Testis (tissue), 2 donors: ENCODE measurements around the gene EHMT1.

Experiments used
- POLR2A ChIP-seq: fragments of 450-650 bp; IDR thresholded peaks from one replicate; pipeline ENCODE4 v1.6.1; 2017; ENCODE audit warnings: antibody characterized with exemption, mild to moderate bottlenecking, moderate library complexity
- TF ChIP-seq, protein P1 (sequence below), 3 experiments: fragments of 450-650 bp in 2 of 3; fragments of 200-600 bp in 1 of 3; sonication (generic) in 1 of 3; IDR thresholded peaks; one replicate each; pipeline ENCODE4 v1.5.1; 2016 to 2019; ENCODE audit warnings: antibody characterized with exemption in 3 of 3, mild to moderate bottlenecking in 2 of 3, moderate library complexity in 1 of 3

DNA sequence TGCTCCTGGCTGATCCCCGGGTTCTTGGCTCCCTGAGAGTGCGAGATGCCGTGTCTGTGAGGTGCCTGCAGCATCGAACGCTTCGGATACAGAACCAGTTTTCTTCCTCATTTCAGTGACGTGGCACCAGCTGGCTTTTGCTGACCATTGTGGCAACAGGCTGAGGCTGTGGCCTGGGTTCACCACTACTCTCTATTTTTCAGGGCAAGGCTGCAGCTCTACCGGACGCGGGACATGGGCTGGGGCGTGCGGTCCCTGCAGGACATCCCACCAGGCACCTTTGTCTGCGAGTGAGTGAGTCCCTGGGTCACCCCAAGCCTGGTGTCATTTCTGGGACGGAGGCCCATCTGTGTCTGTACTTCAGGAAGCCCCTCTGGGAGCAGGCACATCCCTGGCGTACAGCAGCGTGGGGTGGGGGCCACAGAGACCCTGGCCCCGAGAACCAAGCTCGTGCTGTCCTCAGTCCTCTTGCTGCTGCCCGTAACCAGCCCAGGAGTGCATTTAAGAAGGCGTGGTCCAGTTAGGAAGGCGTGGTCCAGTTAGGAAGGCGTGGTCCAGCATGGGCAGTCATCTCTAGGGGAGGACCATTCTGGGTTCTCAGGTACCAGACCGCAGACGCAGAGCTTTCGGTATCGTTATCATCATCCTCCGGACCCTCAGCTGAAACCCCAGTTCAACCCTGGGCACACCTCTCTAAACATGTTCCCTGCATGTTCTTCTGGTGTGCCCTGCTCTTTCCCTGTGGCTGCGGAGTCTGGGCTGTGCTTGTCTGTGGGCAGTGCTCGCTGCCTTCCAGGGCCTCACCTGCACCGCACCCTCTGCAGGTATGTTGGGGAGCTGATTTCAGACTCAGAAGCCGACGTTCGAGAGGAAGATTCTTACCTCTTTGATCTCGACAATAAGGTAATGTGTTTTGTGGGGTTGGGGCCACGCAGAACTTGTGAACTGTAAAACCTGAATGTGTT lies 198.7 kb downstream of the EHMT1 start:
- TF ChIP-seq, protein P1, sequence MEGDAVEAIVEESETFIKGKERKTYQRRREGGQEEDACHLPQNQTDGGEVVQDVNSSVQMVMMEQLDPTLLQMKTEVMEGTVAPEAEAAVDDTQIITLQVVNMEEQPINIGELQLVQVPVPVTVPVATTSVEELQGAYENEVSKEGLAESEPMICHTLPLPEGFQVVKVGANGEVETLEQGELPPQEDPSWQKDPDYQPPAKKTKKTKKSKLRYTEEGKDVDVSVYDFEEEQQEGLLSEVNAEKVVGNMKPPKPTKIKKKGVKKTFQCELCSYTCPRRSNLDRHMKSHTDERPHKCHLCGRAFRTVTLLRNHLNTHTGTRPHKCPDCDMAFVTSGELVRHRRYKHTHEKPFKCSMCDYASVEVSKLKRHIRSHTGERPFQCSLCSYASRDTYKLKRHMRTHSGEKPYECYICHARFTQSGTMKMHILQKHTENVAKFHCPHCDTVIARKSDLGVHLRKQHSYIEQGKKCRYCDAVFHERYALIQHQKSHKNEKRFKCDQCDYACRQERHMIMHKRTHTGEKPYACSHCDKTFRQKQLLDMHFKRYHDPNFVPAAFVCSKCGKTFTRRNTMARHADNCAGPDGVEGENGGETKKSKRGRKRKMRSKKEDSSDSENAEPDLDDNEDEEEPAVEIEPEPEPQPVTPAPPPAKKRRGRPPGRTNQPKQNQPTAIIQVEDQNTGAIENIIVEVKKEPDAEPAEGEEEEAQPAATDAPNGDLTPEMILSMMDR (IDR thresholded peaks at IDR 0.05) = no peak
- no peak for TF ChIP-seq POLR2A
